KMS-11 (cell line): Measurements from ENCODE around the gene CEP104.

ENCODE experiments used
- H2AFZ ChIP-seq: fragments of 200-600 bp; sonication (generic); 2 replicates; pipeline ENCODE4 v1.6.1; 2016; ENCODE audit warnings: antibody characterized with exemption, mixed run types, low read depth
- H3K27ac ChIP-seq: fragments of 200-600 bp; sonication (generic); 2 replicates; pipeline ENCODE4 v1.6.1; 2016; ENCODE audit warnings: mild to moderate bottlenecking, mixed run types
- H3K27me3 ChIP-seq: fragments of 200-600 bp; sonication (generic); 2 replicates; pipeline ENCODE4 v1.6.1; 2017; ENCODE audit warnings: mild to moderate bottlenecking, low read depth, mixed run types, moderate library complexity; ENCODE audit not compliant: insufficient read depth
- H3K36me3 ChIP-seq: fragments of 200-600 bp; sonication (generic); 2 replicates; pipeline ENCODE4 v1.6.1; 2017; ENCODE audit warnings: mild to moderate bottlenecking, mixed run types; ENCODE audit not compliant: insufficient read depth
- H3K4me1 ChIP-seq: fragments of 200-600 bp; sonication (generic); 2 replicates; pipeline ENCODE4 v1.6.1; 2016; ENCODE audit warnings: mild to moderate bottlenecking, low read depth, mixed run types; ENCODE audit not compliant: poor library complexity, severe bottlenecking
- H3K4me2 ChIP-seq: fragments of 200-600 bp; sonication (generic); 2 replicates; pipeline ENCODE4 v1.7.0; 2016; ENCODE audit warnings: mild to moderate bottlenecking, mixed run types
- H3K4me3 ChIP-seq: fragments of 200-600 bp; sonication (generic); IDR thresholded peaks from 2 replicates; pipeline ENCODE4 v1.6.1; 2017; ENCODE audit warnings: low read depth, low read length, mixed read lengths; ENCODE audit not compliant: insufficient read depth
- H3K79me2 ChIP-seq: fragments of 200-600 bp; sonication (generic); 2 replicates; pipeline ENCODE4 v1.6.1; 2016; ENCODE audit warnings: low read depth, mixed run types; ENCODE audit not compliant: insufficient read depth
- H3K9ac ChIP-seq: fragments of 200-600 bp; sonication (generic); 2 replicates; pipeline ENCODE4 v1.6.1; 2016; ENCODE audit warnings: mild to moderate bottlenecking, mixed run types
- H4K20me1 ChIP-seq: fragments of 200-600 bp; sonication (generic); 2 replicates; pipeline ENCODE4 v1.6.1; 2016; ENCODE audit warnings: mild to moderate bottlenecking, mixed run types; ENCODE audit not compliant: insufficient read depth
- TF ChIP-seq, protein P1 (sequence below): fragments of 200-600 bp; sonication (generic); conservative IDR thresholded peaks from 2 replicates; pipeline ENCODE4 v1.6.1; 2017; ENCODE audit warnings: low read depth, mild to moderate bottlenecking, antibody characterized with exemption, low read length, moderate library complexity, mixed read lengths

Gene CEP104

DNA sequence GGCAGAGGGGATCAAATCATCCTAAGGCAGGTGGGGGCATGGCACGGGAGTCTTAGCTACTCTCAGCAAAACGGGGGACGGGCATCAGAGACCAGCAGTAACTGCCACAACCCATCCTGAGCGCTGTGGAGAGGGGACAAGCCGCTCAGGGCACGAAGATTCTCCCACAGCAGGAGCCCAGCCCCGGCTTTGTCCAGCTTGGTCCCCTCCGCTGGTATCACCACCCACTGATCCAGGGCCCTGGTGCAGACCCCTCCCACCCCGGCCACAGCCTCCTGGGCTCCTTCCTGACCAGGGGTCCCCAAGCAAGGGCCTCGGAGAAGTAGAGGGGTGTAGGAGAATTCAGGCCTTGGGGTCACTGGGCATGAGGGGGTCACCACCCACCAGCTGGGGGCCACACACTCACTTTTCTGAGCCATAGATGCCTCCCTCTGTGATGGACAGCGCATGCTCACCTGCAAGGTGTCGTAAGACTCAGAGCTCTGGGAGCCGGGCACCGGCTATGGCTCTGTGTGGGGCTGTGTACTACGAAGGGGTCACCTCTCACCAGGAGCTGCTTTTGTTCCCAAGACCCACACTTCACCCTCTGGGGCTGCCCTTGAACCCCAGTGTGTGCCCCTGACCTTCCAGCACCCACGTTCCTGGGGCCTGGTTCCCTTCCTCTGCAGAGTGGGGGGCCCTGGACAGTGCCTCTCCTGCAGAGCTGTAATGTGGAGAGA is 86.8 kb downstream of the CEP104 start:
- Histone ChIP-seq H3K9ac (no peak overlapping the region), H3K79me2 (no peaks in the 10 kb centered on the region), H3K4me1 (peaks cover 6% of the 10 kb centered on the region), H3K36me3 (no peaks in the 10 kb centered on the region), H3K27me3 (peaks cover 59% of the 10 kb centered on the region), H3K4me2 (no peak overlapping the region), H2AFZ (no peak overlapping the region), H3K27ac (no peak overlapping the region), H4K20me1 (no peaks in the 10 kb centered on the region), H3K4me3 (no peak overlapping the region)
- TF ChIP-seq, protein P1, sequence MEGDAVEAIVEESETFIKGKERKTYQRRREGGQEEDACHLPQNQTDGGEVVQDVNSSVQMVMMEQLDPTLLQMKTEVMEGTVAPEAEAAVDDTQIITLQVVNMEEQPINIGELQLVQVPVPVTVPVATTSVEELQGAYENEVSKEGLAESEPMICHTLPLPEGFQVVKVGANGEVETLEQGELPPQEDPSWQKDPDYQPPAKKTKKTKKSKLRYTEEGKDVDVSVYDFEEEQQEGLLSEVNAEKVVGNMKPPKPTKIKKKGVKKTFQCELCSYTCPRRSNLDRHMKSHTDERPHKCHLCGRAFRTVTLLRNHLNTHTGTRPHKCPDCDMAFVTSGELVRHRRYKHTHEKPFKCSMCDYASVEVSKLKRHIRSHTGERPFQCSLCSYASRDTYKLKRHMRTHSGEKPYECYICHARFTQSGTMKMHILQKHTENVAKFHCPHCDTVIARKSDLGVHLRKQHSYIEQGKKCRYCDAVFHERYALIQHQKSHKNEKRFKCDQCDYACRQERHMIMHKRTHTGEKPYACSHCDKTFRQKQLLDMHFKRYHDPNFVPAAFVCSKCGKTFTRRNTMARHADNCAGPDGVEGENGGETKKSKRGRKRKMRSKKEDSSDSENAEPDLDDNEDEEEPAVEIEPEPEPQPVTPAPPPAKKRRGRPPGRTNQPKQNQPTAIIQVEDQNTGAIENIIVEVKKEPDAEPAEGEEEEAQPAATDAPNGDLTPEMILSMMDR: no peak

DNA sequence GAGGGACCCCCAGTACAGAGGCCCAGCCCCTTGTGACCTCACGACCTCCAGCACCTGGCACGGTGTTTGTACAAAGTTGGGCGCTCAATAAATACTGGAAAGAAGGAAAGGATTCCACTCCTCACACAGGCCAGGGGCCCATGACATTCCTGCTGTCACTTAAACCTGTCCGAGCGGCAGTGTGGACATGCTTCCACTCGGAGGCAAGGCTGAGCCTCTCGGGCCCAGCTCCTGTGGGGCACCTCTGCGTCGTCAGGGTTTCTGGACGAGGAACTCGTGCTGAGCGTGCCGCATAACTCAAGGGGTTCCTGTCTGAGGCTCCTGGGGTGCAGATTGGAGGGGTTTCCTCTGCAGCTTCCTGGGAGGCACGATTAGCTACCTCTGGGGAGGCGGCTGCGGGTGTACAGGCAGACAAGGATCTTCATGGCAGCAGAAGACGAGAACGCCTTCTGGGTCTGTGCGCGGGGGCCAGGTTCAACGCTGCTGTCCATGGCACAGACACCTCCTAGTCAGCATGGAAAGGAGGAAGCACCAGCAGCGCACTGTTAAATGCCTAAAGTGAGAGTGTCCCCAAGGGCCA is 88.1 kb downstream of the CEP104 start:
- Histone ChIP-seq H4K20me1 (no peaks in the 10 kb centered on the region), H3K4me2 (no peak overlapping the region), H3K4me3 (no peak overlapping the region), H3K9ac (no peak overlapping the region), H3K4me1 (peaks cover 6% of the 10 kb centered on the region), H3K27ac (no peak overlapping the region), H2AFZ (no peak overlapping the region), H3K79me2 (no peaks in the 10 kb centered on the region), H3K27me3 (peaks cover 72% of the 10 kb centered on the region), H3K36me3 (no peaks in the 10 kb centered on the region)
- TF ChIP-seq, protein P1: no peak

DNA sequence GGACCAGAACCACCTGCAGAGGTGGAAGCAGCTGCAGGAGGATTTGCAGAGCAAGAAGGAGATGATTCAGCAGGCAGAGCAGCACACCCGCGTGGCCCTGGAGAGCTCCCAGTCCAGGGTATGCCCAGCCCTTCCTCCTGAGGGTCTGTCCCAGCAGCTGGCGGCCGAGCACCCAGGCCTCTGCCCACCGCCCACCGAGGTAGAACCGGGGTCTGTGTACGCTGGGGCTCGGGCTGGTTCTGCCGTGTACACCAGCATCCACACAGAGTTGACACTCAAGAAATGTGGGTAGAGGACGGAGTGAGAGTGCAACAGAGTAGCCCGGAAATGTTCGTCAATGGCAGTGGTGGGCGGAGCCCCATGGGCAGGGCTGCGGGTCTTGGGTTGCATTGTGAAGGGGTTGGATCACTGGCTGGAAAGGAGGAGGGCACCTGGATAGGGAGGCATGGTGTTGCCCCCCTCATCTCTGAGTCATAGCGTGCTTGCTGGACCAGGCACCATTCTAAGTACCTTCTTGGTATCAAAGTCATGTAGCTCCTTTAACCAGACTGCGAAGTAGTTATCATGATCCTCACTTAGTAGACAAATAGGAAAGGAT is 89.6 kb downstream of the CEP104 start:
- H3K9ac ChIP-seq: no peak overlapping the region
- no peak overlapping the region for H3K4me3 ChIP-seq

DNA sequence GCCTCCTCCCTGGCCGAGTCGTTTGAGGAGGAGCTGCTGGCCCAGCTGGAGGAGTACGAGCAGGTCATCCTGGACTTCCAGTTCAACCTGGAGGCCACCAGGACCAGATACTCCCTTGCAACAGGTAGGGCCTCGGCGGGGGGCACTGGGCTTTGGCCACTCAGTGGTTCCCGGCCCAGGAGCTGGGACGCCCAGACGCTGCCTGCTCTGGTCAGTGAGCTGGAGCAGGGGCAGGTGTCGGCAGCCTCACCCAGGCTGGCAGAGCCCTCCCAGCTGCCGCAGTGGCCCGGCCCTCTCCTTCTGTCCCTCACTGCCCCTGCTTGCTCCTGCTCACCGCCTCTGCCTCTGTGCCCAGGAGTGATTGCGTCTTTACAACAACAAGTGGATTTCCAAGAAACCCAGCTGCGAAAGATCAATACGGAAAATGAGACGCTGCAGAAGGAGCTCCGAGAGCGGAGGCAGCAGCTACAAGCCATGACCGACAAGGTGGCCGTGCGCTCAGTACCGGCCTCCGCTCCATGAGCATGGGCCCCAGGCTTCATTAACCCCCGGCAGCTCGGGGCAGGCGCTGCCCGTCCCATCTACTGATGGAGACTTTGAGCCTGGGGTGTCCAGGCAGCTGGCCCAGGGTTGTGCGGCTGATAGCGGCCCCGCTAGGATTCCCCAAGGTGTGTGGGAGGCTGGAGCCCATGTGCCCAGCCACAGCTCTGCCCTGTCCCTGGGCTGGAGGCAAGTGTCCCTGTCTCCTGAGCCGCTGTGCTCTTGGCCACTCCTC is 93.5 kb downstream of the CEP104 start:
- H3K4me1 ChIP-seq: no peaks in the 10 kb centered on the region
- no peaks in the 10 kb centered on the region for H3K36me3 ChIP-seq
- TF ChIP-seq, protein P1: no peak
- H3K9ac ChIP-seq: no peak overlapping the region
- H3K4me3 ChIP-seq: no peak overlapping the region
- no peaks in the 10 kb centered on the region for H3K79me2 ChIP-seq
- no peak overlapping the region for H3K4me2 ChIP-seq
- no peaks in the 10 kb centered on the region for H4K20me1 ChIP-seq
- no peak overlapping the region for H2AFZ ChIP-seq
- no peak overlapping the region for H3K27ac ChIP-seq
- peaks cover 98% of the 10 kb centered on the region for H3K27me3 ChIP-seq

More for the DNA sequence above, 89.6 kb downstream of the CEP104 start:
- Histone ChIP-seq H3K79me2 (no peaks in the 10 kb centered on the region), H3K27ac (no peak overlapping the region), H3K27me3 (peaks cover 87% of the 10 kb centered on the region), H3K4me2 (no peak overlapping the region), H4K20me1 (no peaks in the 10 kb centered on the region), H3K4me1 (peaks cover 6% of the 10 kb centered on the region), H3K36me3 (no peaks in the 10 kb centered on the region), H2AFZ (no peak overlapping the region)
- TF ChIP-seq, protein P1: no peak
